Activated T-cell treated with anti-CD3 and anti-CD28 coated beads for 4 hours (primary cell): ENCODE data around the gene ZNF3.
"Not testable (repeated sequence)": the region's sequence is repeated elsewhere in the genome, so short reads cannot be mapped to it uniquely, and the experiment has no call there.

Source experiments
- DNase-seq: peaks from one replicate; pipeline ENCODE4 v3.0.0-alpha.2; 2020

ZNF3 gene

GRCh38 chr7:100081535-100082102, at the start of gene ZNF3:
Gene ZNF3 (minus strand): TSS chr7:100081723. CDS start chr7:100077357, 4,366 bp downstream.
- peak; percentile 96 for DNase-seq

- peak; percentile 80 for DNase-seq
Observed at GRCh38 chr7:100130608-100131453, 49.3 kb upstream of the ZNF3 start.

GRCh38 chr7:100130220-100130607, 48.7 kb upstream of the ZNF3 start:
- DNase-seq, result not testable (repeated sequence)

- DNase-seq, result no peak
Observed at GRCh38 chr7:100128637-100128963, 47.1 kb upstream of the ZNF3 start.

GRCh38 chr7:100127866-100128636, 46.5 kb upstream of the ZNF3 start:
- DNase-seq, result no peak

- DNase-seq, result peak; percentile 92
Observed at GRCh38 chr7:100126931-100127865, 45.7 kb upstream of the ZNF3 start, which contains the start of gene MBLAC1. Gene MBLAC1 (plus strand): TSS chr7:100126967. CDS start chr7:100127396, 429 bp downstream.

GRCh38 chr7:100126239-100126930, 44.9 kb upstream of the ZNF3 start:
- DNase-seq, result no peak

GRCh38 chr7:100124301-100125230, 43.0 kb upstream of the ZNF3 start:
- DNase-seq, result no peak

- no peak for DNase-seq
Observed at GRCh38 chr7:100122568-100122967, 41.0 kb upstream of the ZNF3 start.

- no peak for DNase-seq
Observed at GRCh38 chr7:100122067-100122466, 40.5 kb upstream of the ZNF3 start.

GRCh38 chr7:100120733-100121036, 39.2 kb upstream of the ZNF3 start:
- no peak for DNase-seq

- peak; percentile 54 for DNase-seq
Observed at GRCh38 chr7:100119970-100120732, 38.6 kb upstream of the ZNF3 start.

GRCh38 chr7:100119072-100119969, 37.8 kb upstream of the ZNF3 start, which contains the start of the genes CNPY4 and TAF6:
Gene CNPY4 (plus strand): TSS chr7:100119634. CDS start chr7:100119745, 111 bp downstream.
Gene TAF6 (minus strand): TSS chr7:100119358. CDS start chr7:100114209, 5,149 bp downstream.
- DNase-seq, result peak; percentile 93

- no peak for DNase-seq
Observed at GRCh38 chr7:100118388-100119071, 37.0 kb upstream of the ZNF3 start.

GRCh38 chr7:100115026-100115425, 33.5 kb upstream of the ZNF3 start:
- no peak for DNase-seq

- no peak for DNase-seq
Observed at GRCh38 chr7:100111914-100112313, 30.4 kb upstream of the ZNF3 start.

- DNase-seq, result no peak
Observed at GRCh38 chr7:100111156-100111555, 29.6 kb upstream of the ZNF3 start.

GRCh38 chr7:100109521-100110163, 28.1 kb upstream of the ZNF3 start:
- DNase-seq, result no peak
